AML-193 (cell line): ENCODE results near the gene KRTAP20-4.

Experiments used
- DNase-seq, 2 experiments: peaks; one replicate each; lab custom pipeline; 2025; lab: John Stamatoyannopoulos, UW

KRTAP20-4 gene

GRCh38 chr21:30620522-30620921 is at the start of gene KRTAP20-4:
Gene KRTAP20-4 (plus strand): TSS chr21:30620627.
- no peak for DNase-seq

GRCh38 chr21:30577766-30578165 is 42.7 kb upstream of the KRTAP20-4 start:
- DNase-seq, result no peak

- DNase-seq, result no peak
Measured at GRCh38 chr21:30579346-30579745, 41.1 kb upstream of the KRTAP20-4 start.

GRCh38 chr21:30580132-30580531 is 40.3 kb upstream of the KRTAP20-4 start:
- no peak for DNase-seq

GRCh38 chr21:30582870-30583269 is 37.6 kb upstream of the KRTAP20-4 start:
- no peak for DNase-seq

- DNase-seq, result no peak
Measured at GRCh38 chr21:30590297-30590696, 30.1 kb upstream of the KRTAP20-4 start, which contains the start of gene KRTAP22-2. Gene KRTAP22-2 (minus strand): TSS chr21:30590397.

- no peak for DNase-seq
Measured at GRCh38 chr21:30592140-30592539, 28.3 kb upstream of the KRTAP20-4 start, which contains the start of gene KRTAP6-3. Gene KRTAP6-3 (plus strand): TSS chr21:30592440. CDS start chr21:30592446, 6 bp downstream.

- DNase-seq, result no peak
Measured at GRCh38 chr21:30598802-30599201, 21.6 kb upstream of the KRTAP20-4 start, which contains the start of gene KRTAP6-2. Gene KRTAP6-2 (minus strand): TSS chr21:30598902. CDS start chr21:30598874, 28 bp downstream.

GRCh38 chr21:30600787-30601186 is 19.6 kb upstream of the KRTAP20-4 start, which contains the start of gene KRTAP22-1:
Gene KRTAP22-1 (plus strand): TSS chr21:30601087.
- no peak for DNase-seq

GRCh38 chr21:30605968-30606367 is 14.5 kb upstream of the KRTAP20-4 start:
- no peak for DNase-seq

GRCh38 chr21:30612132-30612531 is 8.3 kb upstream of the KRTAP20-4 start:
- DNase-seq, result no peak

GRCh38 chr21:30613836-30614235 is 6.6 kb upstream of the KRTAP20-4 start, which contains the start of gene KRTAP6-1:
Gene KRTAP6-1 (minus strand): TSS chr21:30613930. CDS start chr21:30613904, 26 bp downstream.
- no peak for DNase-seq

- no peak for DNase-seq
Measured at GRCh38 chr21:30615199-30615598, 5.2 kb upstream of the KRTAP20-4 start.

GRCh38 chr21:30616125-30616524 is 4.3 kb upstream of the KRTAP20-4 start, which contains the start of gene KRTAP20-1:
Gene KRTAP20-1 (plus strand): TSS chr21:30616425. CDS start chr21:30616455, 30 bp downstream.
- no peak for DNase-seq

GRCh38 chr21:30620080-30620479 is 347 bp upstream of the KRTAP20-4 start:
- no peak for DNase-seq

GRCh38 chr21:30623362-30623761 is 2.9 kb downstream of the KRTAP20-4 start:
- no peak for DNase-seq

- no peak for DNase-seq
Measured at GRCh38 chr21:30625449-30626165, 5.2 kb downstream of the KRTAP20-4 start.

- DNase-seq, result no peak
Measured at GRCh38 chr21:30628109-30628508, 7.7 kb downstream of the KRTAP20-4 start.

GRCh38 chr21:30629200-30629599 is 8.8 kb downstream of the KRTAP20-4 start:
- no peak for DNase-seq

GRCh38 chr21:30634906-30635305 is 14.5 kb downstream of the KRTAP20-4 start, which contains the start of gene KRTAP20-2:
Gene KRTAP20-2 (plus strand): TSS chr21:30635206. CDS start chr21:30635264, 58 bp downstream.
- DNase-seq, result no peak

- no peak for DNase-seq
Measured at GRCh38 chr21:30638686-30639085, 18.3 kb downstream of the KRTAP20-4 start.

- no peak for DNase-seq
Measured at GRCh38 chr21:30642564-30642963, 22.1 kb downstream of the KRTAP20-4 start, which contains the start of gene KRTAP20-3. Gene KRTAP20-3 (plus strand): TSS chr21:30642864.

- no peak for DNase-seq
Measured at GRCh38 chr21:30646904-30647414, 26.5 kb downstream of the KRTAP20-4 start.
